Tibial artery (tissue), 4 donors: ENCODE measurements around the gene PPFIA4.

Experiments
- DNase-seq, 2 donors: peaks; one replicate each; pipeline ENCODE4 v3.0.0-alpha.2; 2019
- H3K27ac ChIP-seq, 2 donors: fragments of 200-600 bp; sonication (generic) in 1 of 2; 1 replicate in 1 of 2; 2 replicates in 1 of 2; pipeline ENCODE4 v1.5.1; 2018 to 2019; ENCODE audit warnings: mild to moderate bottlenecking in 1 of 2
- H3K27me3 ChIP-seq, 2 donors: fragments of 200-600 bp; sonication (generic) in 1 of 2; one replicate each; pipeline versions ENCODE4 v1.5.1 to v1.6.0; 2016 to 2019
- H3K36me3 ChIP-seq, 3 donors: fragments of 200-600 bp; sonication (generic) in 2 of 3; one replicate each; pipeline ENCODE4 v1.5.1; 2016 to 2019; ENCODE audit warnings: mild to moderate bottlenecking in 2 of 3
- H3K4me1 ChIP-seq, 4 donors: fragments of 200-600 bp; sonication (generic) in 2 of 4; 1 replicate in 3 of 4; 2 replicates in 1 of 4; pipeline ENCODE4 v1.5.1; 2016 to 2019
- H3K4me3 ChIP-seq, 2 donors: fragments of 200-600 bp; sonication (generic) in 1 of 2; 1 replicate in 1 of 2; 2 replicates in 1 of 2; pipeline ENCODE4 v1.5.1; 2018 to 2019; ENCODE audit warnings: mild to moderate bottlenecking in 2 of 2
- H3K9me3 ChIP-seq, 3 donors: fragments of 200-600 bp; sonication (generic) in 1 of 3; one replicate each; pipeline ENCODE4 v1.5.1; 2016 to 2019
- CTCF ChIP-seq, 2 experiments: fragments of 200-600 bp in 1 of 2; fragments of 450-650 bp in 1 of 2; IDR thresholded peaks; one replicate each; pipeline ENCODE4 v1.5.1; 2017 to 2019; ENCODE audit warnings: antibody characterized with exemption in 2 of 2, mild to moderate bottlenecking in 1 of 2, moderate library complexity in 1 of 2
- intact Hi-C: fragments of 100-400 bp; cut with DNase I; formaldehyde crosslinking; loops from one replicate; pipeline ENCODE4 v1.15.0; 2023; ENCODE audit warnings: low total_unique reads

The PPFIA4 gene

GRCh38 chr1:203083463-203083921 is 57.2 kb downstream of the PPFIA4 start:
- no peak overlapping the region for H3K27ac ChIP-seq
- no peak for DNase-seq
- intact Hi-C loops = no loop called here
- H3K27me3 ChIP-seq = peaks cover 0 to 30% of the 10 kb centered on the region in 2 donors
- no peaks in the 10 kb centered on the region for H3K36me3 ChIP-seq
- no peak overlapping the region for H3K4me3 ChIP-seq
- no peaks in the 10 kb centered on the region for H3K9me3 ChIP-seq
- H3K4me1 ChIP-seq = no peaks in the 10 kb centered on the region
- no peak for TF ChIP-seq CTCF (IDR thresholded peaks at IDR 0.05)

- intact Hi-C loops = no loop called here
- Histone ChIP-seq H3K4me3 (no peak overlapping the region), H3K27ac (no peak overlapping the region), H3K9me3 (no peaks in the 10 kb centered on the region), H3K36me3 (no peaks in the 10 kb centered on the region), H3K4me1 (no peaks in the 10 kb centered on the region), H3K27me3 (peaks cover 0 to 40% of the 10 kb centered on the region in 2 donors)
- DNase-seq = no peak
- TF ChIP-seq CTCF (IDR thresholded peaks at IDR 0.05) = no peak
Observed at GRCh38 chr1:203084588-203085527, 58.6 kb downstream of the PPFIA4 start.

GRCh38 chr1:203085528-203086406 is 59.5 kb downstream of the PPFIA4 start, which contains the start of gene MYOG:
TSS of gene MYOG (minus strand) at chr1:203086012. CDS start at chr1:203085961, 51 bp downstream.
- Histone ChIP-seq H3K27ac (no peak within 1 kb of the TSS), H3K4me1 (no peaks in the 10 kb centered on the region), H3K9me3 (no peaks in the 10 kb centered on the region), H3K4me3 (no peak within 1 kb of the TSS), H3K27me3 (peaks cover 0 to 35% of the 10 kb centered on the region in 2 donors), H3K36me3 (no peaks in the 10 kb centered on the region)
- DNase-seq = no peak
- TF ChIP-seq CTCF (IDR thresholded peaks at IDR 0.05) = no peak
- intact Hi-C loops = no loop called here

- intact Hi-C loops = no loop called here
- no peaks in the 10 kb centered on the region for H3K36me3 ChIP-seq
- no peak overlapping the region for H3K27ac ChIP-seq
- no peak for DNase-seq
- no peaks in the 10 kb centered on the region for H3K4me1 ChIP-seq
- H3K9me3 ChIP-seq = no peaks in the 10 kb centered on the region
- H3K27me3 ChIP-seq = peaks cover 0 to 30% of the 10 kb centered on the region in 2 donors
- TF ChIP-seq CTCF (IDR thresholded peaks at IDR 0.05) = no peak
- no peak overlapping the region for H3K4me3 ChIP-seq
Observed at GRCh38 chr1:203086992-203087763, 60.9 kb downstream of the PPFIA4 start.

GRCh38 chr1:203088441-203088840 is 62.1 kb downstream of the PPFIA4 start:
- DNase-seq = no peak
- H3K27me3 ChIP-seq = peaks cover 0 to 28% of the 10 kb centered on the region in 2 donors
- H3K36me3 ChIP-seq = no peaks in the 10 kb centered on the region
- H3K4me1 ChIP-seq = no peaks in the 10 kb centered on the region
- H3K9me3 ChIP-seq = no peaks in the 10 kb centered on the region
- intact Hi-C loops = no loop called here
- H3K4me3 ChIP-seq = no peak overlapping the region
- TF ChIP-seq CTCF (IDR thresholded peaks at IDR 0.05) = no peak
- H3K27ac ChIP-seq = no peak overlapping the region
